H1 (cell line): Measurements from ENCODE around the gene CHSY3. TPM values are rescaled to one million over a fixed set of nuclear protein-coding genes. Genes with fewer than 3 reads are reported as not detected.

Source experiments
- CTCF ChIA-PET: fragments of 300-600 bp; sonication (Branson Sonifier 250); formaldehyde crosslinking; loops from one replicate; lab custom pipeline; 2021; ENCODE audit not compliant: partially characterized antibody; lab: Charles Lee
- POLR2A ChIA-PET: fragments of 300-600 bp; sonication (Branson Sonifier 250); formaldehyde crosslinking; loops from one replicate; lab custom pipeline; 2021; ENCODE audit warnings: inconsistent platforms; ENCODE audit not compliant: partially characterized antibody; lab: Charles Lee
- DNase-seq, 2 experiments: peaks; one replicate each; pipeline versions ENCODE4 v3.0.0 to v3.0.0-alpha.2; 2010 to 2022; ENCODE audit warnings: low spot score in 2 of 2, low read depth in 1 of 2, mixed read lengths in 1 of 2
- FAIRE-seq: peaks from 2 replicates; lab custom pipeline; 2011; peaks lifted over from hg19 to GRCh38; lab: Jason Lieb, UNC
- H2AFZ ChIP-seq: 2 replicates; pipeline ENCODE4 v1.8.1; 2012; ENCODE audit warnings: low read length, inconsistent platforms
- H2AK5ac ChIP-seq: 2 replicates; pipeline ENCODE4 v1.6.1; 2013; ENCODE audit warnings: low read depth, low read length
- H2BK120ac ChIP-seq: replicated peaks from 2 replicates; pipeline ENCODE3; 2013; ENCODE audit warnings: low read depth, low read length, inconsistent platforms
- H2BK12ac ChIP-seq: 2 replicates; pipeline ENCODE4 v1.6.1; 2013; ENCODE audit warnings: low read depth, low read length
- H2BK15ac ChIP-seq: 2 replicates; pipeline ENCODE4 v1.6.1; 2013; ENCODE audit warnings: low read length
- H2BK20ac ChIP-seq: 2 replicates; pipeline ENCODE4 v1.6.1; 2013; ENCODE audit warnings: low read length
- H2BK5ac ChIP-seq: 2 replicates; pipeline ENCODE4 v1.6.1; 2013; ENCODE audit warnings: low read depth, low read length
- H3K14ac ChIP-seq: 2 replicates; pipeline ENCODE4 v1.6.1; 2013; ENCODE audit warnings: inconsistent platforms; ENCODE audit not compliant: insufficient read length
- H3K18ac ChIP-seq: 2 replicates; pipeline ENCODE4 v1.6.1; 2013; ENCODE audit warnings: low read length; ENCODE audit errors: extremely low read depth
- H3K23ac ChIP-seq: 2 replicates; pipeline ENCODE4 v1.6.1; 2013; ENCODE audit warnings: inconsistent platforms; ENCODE audit not compliant: insufficient read length
- H3K23me2 ChIP-seq: 2 replicates; pipeline ENCODE4 v1.6.1; 2013; ENCODE audit warnings: low read depth, low read length
- H3K27ac ChIP-seq: 2 replicates; pipeline ENCODE4 v1.6.1; 2011; ENCODE audit warnings: low read depth, low read length, inconsistent platforms
- H3K27me3 ChIP-seq, 4 experiments: replicated peaks in 1 of 4; 1 replicate in 1 of 4; 2 replicates in 3 of 4; pipeline versions ENCODE4 v1.6.1 to v1.8.1; 2011 to 2013; ENCODE audit warnings: low read length in 3 of 4, mild to moderate bottlenecking in 3 of 4, inconsistent platforms in 2 of 4, mixed read lengths in 2 of 4, moderate library complexity in 1 of 4; ENCODE audit not compliant: control insufficient read depth in 3 of 4, insufficient read depth in 3 of 4; ENCODE audit errors: extremely low read depth in 1 of 4
- H3K36me3 ChIP-seq, 4 experiments: 2 replicates each; pipeline versions ENCODE4 v1.6.1 to v1.8.1; 2011 to 2013; ENCODE audit warnings: mild to moderate bottlenecking in 4 of 4, low read length in 3 of 4, moderate library complexity in 2 of 4, control low read depth in 1 of 4, inconsistent platforms in 1 of 4; ENCODE audit not compliant: insufficient read depth in 4 of 4, control insufficient read depth in 2 of 4
- H3K4ac ChIP-seq: replicated peaks from 2 replicates; pipeline ENCODE3; 2013; ENCODE audit warnings: low read length, low read depth, mixed read lengths, inconsistent platforms; ENCODE audit not compliant: insufficient read length
- H3K4me1 ChIP-seq, 4 experiments: replicated peaks in 1 of 4; 1 replicate in 1 of 4; 2 replicates in 3 of 4; pipeline versions ENCODE4 v1.6.1 to v1.8.1; 2011 to 2013; ENCODE audit warnings: low read length in 3 of 4, inconsistent platforms in 2 of 4, mixed read lengths in 1 of 4; ENCODE audit not compliant: insufficient read depth in 4 of 4, control insufficient read depth in 3 of 4
- H3K4me2 ChIP-seq, 2 experiments: 2 replicates each; pipeline versions ENCODE4 v1.6.1 to v1.8.1; 2011 to 2013; ENCODE audit warnings: low read depth in 2 of 2, low read length in 2 of 2, control low read depth in 1 of 2, inconsistent platforms in 1 of 2, mild to moderate bottlenecking in 1 of 2; ENCODE audit not compliant: insufficient read depth in 1 of 2
- H3K4me3 ChIP-seq, 4 experiments: fragments of 200-600, 300-600 bp in 1 of 4; sonication (generic), shearing (Covaris generic), sonication (Bioruptor Twin) in 1 of 4; 2 replicates each; pipeline versions ENCODE4 v1.5.1 to v1.8.1; 2011 to 2016; ENCODE audit warnings: low read length in 4 of 4, low read depth in 3 of 4, control low read depth in 2 of 4, inconsistent platforms in 2 of 4, mild to moderate bottlenecking in 2 of 4, mixed read lengths in 1 of 4, moderate library complexity in 1 of 4; ENCODE audit not compliant: insufficient read depth in 2 of 4; ENCODE audit errors: extremely low read depth in 1 of 4
- H3K56ac ChIP-seq: replicated peaks from 2 replicates; pipeline ENCODE3; 2013; ENCODE audit warnings: low read depth, mild to moderate bottlenecking, mixed read lengths, low read length, inconsistent platforms; ENCODE audit not compliant: insufficient read length
- H3K79me1 ChIP-seq: 2 replicates; pipeline ENCODE4 v1.6.1; 2013; ENCODE audit warnings: low read depth, low read length, control low read depth
- H3K79me2 ChIP-seq, 2 experiments: 2 replicates each; pipeline versions ENCODE4 v1.6.1 to v1.8.1; 2012 to 2013; ENCODE audit warnings: low read length in 2 of 2, mild to moderate bottlenecking in 2 of 2, inconsistent platforms in 1 of 2; ENCODE audit not compliant: insufficient read depth in 2 of 2, control insufficient read depth in 1 of 2
- H3K9ac ChIP-seq, 4 experiments: replicated peaks in 1 of 4; 1 replicate in 1 of 4; 2 replicates in 3 of 4; pipeline versions ENCODE4 v1.6.1 to v1.8.1; 2011 to 2013; ENCODE audit warnings: low read depth in 3 of 4, low read length in 3 of 4, control low read depth in 2 of 4, mild to moderate bottlenecking in 2 of 4, moderate library complexity in 2 of 4, inconsistent platforms in 1 of 4; ENCODE audit errors: extremely low read depth in 1 of 4
- H3K9me3 ChIP-seq, 2 experiments: 2 replicates each; pipeline versions ENCODE4 v1.6.1 to v1.8.1; 2012 to 2013; ENCODE audit warnings: mild to moderate bottlenecking in 2 of 2, moderate library complexity in 2 of 2, control low read depth in 1 of 2, inconsistent platforms in 1 of 2, low read depth in 1 of 2, low read length in 1 of 2, mixed read lengths in 1 of 2; ENCODE audit not compliant: insufficient read depth in 2 of 2
- H4K20me1 ChIP-seq, 2 experiments: replicated peaks in 1 of 2; 2 replicates each; pipeline versions ENCODE3 to v1.8.1; 2011 to 2013; ENCODE audit warnings: inconsistent platforms in 2 of 2, low read length in 2 of 2, mild to moderate bottlenecking in 1 of 2; ENCODE audit not compliant: insufficient read depth in 2 of 2, control insufficient read depth in 1 of 2
- H4K5ac ChIP-seq: 2 replicates; pipeline ENCODE4 v1.6.1; 2013; ENCODE audit warnings: low read length, low read depth, mixed read lengths, inconsistent platforms; ENCODE audit not compliant: insufficient read length
- H4K8ac ChIP-seq: 2 replicates; pipeline ENCODE4 v1.8.0; 2013; ENCODE audit warnings: mild to moderate bottlenecking, moderate library complexity, low read length, inconsistent platforms; ENCODE audit not compliant: insufficient read depth; ENCODE audit errors: extremely low read depth
- H4K91ac ChIP-seq: replicated peaks from 2 replicates; pipeline ENCODE3; 2013; ENCODE audit warnings: low read length, mixed read lengths, inconsistent platforms; ENCODE audit not compliant: insufficient read length
- ASH2L ChIP-seq: fragments of 200-600, 300-600 bp; sonication (generic); IDR thresholded peaks from one replicate; pipeline ENCODE4 v1.7.1; 2017; ENCODE audit warnings: low read length
- BRCA1 ChIP-seq: IDR thresholded peaks from 2 replicates; pipeline ENCODE4 v1.6.1; 2012; ENCODE audit warnings: low read depth, low read length, improper control_type of control experiment
- CREB1 ChIP-seq: IDR thresholded peaks from 2 replicates; pipeline ENCODE4 v1.6.1; 2012; ENCODE audit warnings: inconsistent platforms
- FOSL1 ChIP-seq: IDR thresholded peaks from 2 replicates; pipeline ENCODE4 v1.6.1; 2011; ENCODE audit warnings: mild to moderate bottlenecking, low read depth, low read length, moderate library complexity; ENCODE audit not compliant: insufficient read depth
- NANOG ChIP-seq: IDR thresholded peaks from 2 replicates; pipeline ENCODE4 v1.6.1; 2011; ENCODE audit warnings: low read length, low read depth, mild to moderate bottlenecking, inconsistent platforms; ENCODE audit not compliant: insufficient read depth, poor library complexity, severe bottlenecking
- PHF8 ChIP-seq: fragments of 200-600 bp; sonication (generic); conservative IDR thresholded peaks from 2 replicates; pipeline ENCODE4 v1.7.1; 2012; ENCODE audit warnings: low read depth, mild to moderate bottlenecking, inconsistent platforms, low read length, moderate library complexity
- POLR2A ChIP-seq, 2 experiments: IDR thresholded peaks; 1 replicate in 1 of 2; 2 replicates in 1 of 2; pipeline ENCODE4 v1.6.1; 2011; ENCODE audit warnings: low read depth in 2 of 2, low read length in 2 of 2, mild to moderate bottlenecking in 2 of 2; ENCODE audit errors: control extremely low read depth in 1 of 2
- POLR2AphosphoS5 ChIP-seq: IDR thresholded peaks from 2 replicates; pipeline ENCODE4 v1.6.1; 2011; ENCODE audit warnings: low read depth, low read length
- RFX5 ChIP-seq: IDR thresholded peaks from 2 replicates; pipeline ENCODE4 v1.6.1; 2011; ENCODE audit warnings: low read depth, low read length, improper control_type of control experiment, borderline replicate concordance
- SIX5 ChIP-seq: IDR thresholded peaks from 2 replicates; pipeline ENCODE4 v1.6.1; 2011; ENCODE audit warnings: mild to moderate bottlenecking, low read depth, low read length
- SP4 ChIP-seq: IDR thresholded peaks from 2 replicates; pipeline ENCODE4 v1.6.1; 2012; ENCODE audit warnings: low read length, inconsistent platforms
- TCF12 ChIP-seq: IDR thresholded peaks from 2 replicates; pipeline ENCODE4 v1.6.1; 2011; ENCODE audit warnings: low read depth, mild to moderate bottlenecking, low read length
- WGBS, 2 experiments: shearing (Covaris generic) in 1 of 2; methylation state at CpG; one replicate each; pipeline versions ENCODE4 v1.1.6 to v1.1.7; 2013 to 2015; ENCODE audit warnings: low lambda C conversion rate in 2 of 2, mixed read lengths in 2 of 2, inconsistent platforms in 1 of 2, low coverage in 1 of 2, missing lambda C conversion rate in 1 of 2; ENCODE audit not compliant: insufficient replicate concordance in 2 of 2, insufficient coverage in 1 of 2, insufficient read length in 1 of 2; ENCODE audit errors: extremely low coverage in 1 of 2, missing lambda C conversion rate in 1 of 2; 5-methylcytosine and 5-hydroxymethylcytosine counted together
- polyA plus RNA-seq, 7 experiments: library from polyadenylated mRNA; depleted of rRNA in 3 of 7; stranded (reverse) in 5 of 7; unstranded in 2 of 7; fragments of >200 nt in 5 of 7; fragments of 200-250 nt in 2 of 7; gene quantifications; 1 replicate in 5 of 7; 2 replicates in 1 of 7; 4 replicates in 1 of 7; pipeline versions ENCODE4 v1.2.1 to v1.2.3, GENCODE V29; 2011 to 2013; ENCODE audit warnings: missing spikeins in 2 of 7, mixed read lengths in 2 of 7
- total RNA-seq: library from RNA; stranded (reverse); fragmentation: NEBNext Ultra II Directional; extraction: Animal tissue kit (Norgen Biotek cat#: 25700); gene quantifications from 2 replicates; pipeline ENCODE4 v1.2.1, GENCODE V29; 2021
- TF ChIP-seq, protein P1 (sequence below): IDR thresholded peaks from 2 replicates; pipeline ENCODE4 v1.6.1; 2011; ENCODE audit warnings: low read depth, mild to moderate bottlenecking, low read length; ENCODE audit not compliant: insufficient read depth

The CHSY3 gene
- total and polyA plus RNA-seq, 2 of the 8 experiments (the other 6 are each of a cell fraction or from before 2014, with no cell fraction given), result 0.24 to 1.8 TPM

GRCh38 chr5:130074820-130075219, 170.6 kb downstream of the CHSY3 start:
- TF ChIP-seq BRCA1 (no peak), NANOG (no peak), CREB1 (no peak), POLR2A (IDR thresholded peaks at IDR 0.05; ENCODE audit: control extremely low read depth in 1 of 2, low read depth in 2 of 2, low read length in 2 of 2) (no peak), SIX5 (no peak), FOSL1 (no peak), ASH2L (no peak), POLR2AphosphoS5 (no peak), SP4 (no peak), PHF8 (no peak), TCF12 (no peak), RFX5 (no peak)
- TF ChIP-seq, protein P1, sequence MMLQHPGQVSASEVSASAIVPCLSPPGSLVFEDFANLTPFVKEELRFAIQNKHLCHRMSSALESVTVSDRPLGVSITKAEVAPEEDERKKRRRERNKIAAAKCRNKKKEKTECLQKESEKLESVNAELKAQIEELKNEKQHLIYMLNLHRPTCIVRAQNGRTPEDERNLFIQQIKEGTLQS, result no peak
- TF ChIP-seq, all 59 proteins: peak for 0
- no peaks in the 10 kb centered on the region for H3K79me1 ChIP-seq
- H2BK12ac ChIP-seq, result no peak overlapping the region
- no peaks in the 10 kb centered on the region for H3K27me3 ChIP-seq
- FAIRE-seq (no peak), DNase-seq (no peak)
- no peaks in the 10 kb centered on the region for H3K79me2 ChIP-seq
- H4K5ac ChIP-seq, result no peak overlapping the region
- no peak overlapping the region for H3K9ac ChIP-seq
- H4K91ac ChIP-seq, result no peak overlapping the region
- H3K4me2 ChIP-seq, result no peak overlapping the region
- no peak overlapping the region for H3K27ac ChIP-seq
- ChIA-PET POLR2A (no interaction called here), CTCF (interaction anchor here (1.1 kb wide), 1 partner anchor 301 kb away, joined by 3 read pairs; no protein-coding TSS in a partner anchor)
- H3K4me3 ChIP-seq, result no peak overlapping the region
- H3K18ac ChIP-seq, result no peak overlapping the region
- no peak overlapping the region for H2AFZ ChIP-seq
- H2BK20ac ChIP-seq, result no peak overlapping the region
- no peak overlapping the region for H3K14ac ChIP-seq
- no peaks in the 10 kb centered on the region for H3K36me3 ChIP-seq
- H3K4me1 ChIP-seq, result no peaks in the 10 kb centered on the region
- no peak overlapping the region for H2BK5ac ChIP-seq
- H4K8ac ChIP-seq, result no peak overlapping the region
- no peak overlapping the region for H2AK5ac ChIP-seq
- no peaks in the 10 kb centered on the region for H3K9me3 ChIP-seq
- no peak overlapping the region for H2BK15ac ChIP-seq
- WGBS, 2 experiments, result 93% methylated on average over 3 of the region's 3 CpGs; no CpG with 5 or more reads in 1 of the 2 experiments
- H3K23me2 ChIP-seq, result no peaks in the 10 kb centered on the region; the same call in 1 of the 2 replicates
- no peak overlapping the region for H3K4ac ChIP-seq
- no peak overlapping the region for H3K23ac ChIP-seq
- H2BK120ac ChIP-seq, result no peak overlapping the region
- no peak overlapping the region for H3K56ac ChIP-seq
- no peaks in the 10 kb centered on the region for H4K20me1 ChIP-seq
